ENCODE measurements around the gene LCP2.

The LCP2 gene

GRCh38 chr5:170294556-170294955 is 3.0 kb downstream of the LCP2 start:
- no peak for DNase-seq

GRCh38 chr5:170294057-170294456 is 3.5 kb downstream of the LCP2 start:
- DNase-seq: no peak

- no peak for DNase-seq
These were observed 4.3 kb downstream of the LCP2 start for GRCh38 chr5:170293273-170293672.

- DNase-seq: no peak
These were observed 5.1 kb downstream of the LCP2 start for GRCh38 chr5:170292179-170293104.

- DNase-seq: no peak
These were observed 7.1 kb downstream of the LCP2 start for GRCh38 chr5:170290498-170290897.

GRCh38 chr5:170289764-170290163 is 7.8 kb downstream of the LCP2 start:
- no peak for DNase-seq

- DNase-seq: no peak
These were observed 8.5 kb downstream of the LCP2 start for GRCh38 chr5:170289121-170289520.

- DNase-seq: no peak
These were observed 9.0 kb downstream of the LCP2 start for GRCh38 chr5:170288551-170288950.

GRCh38 chr5:170288151-170288550 is 9.4 kb downstream of the LCP2 start:
- no peak for DNase-seq

- no peak for DNase-seq
These were observed 10.0 kb downstream of the LCP2 start for GRCh38 chr5:170287532-170287931.

- DNase-seq: no peak
These were observed 11.1 kb downstream of the LCP2 start for GRCh38 chr5:170286386-170286925.

- no peak for DNase-seq
These were observed 12.4 kb downstream of the LCP2 start for GRCh38 chr5:170285181-170285580.

GRCh38 chr5:170284231-170284630 is 13.3 kb downstream of the LCP2 start:
- no peak for DNase-seq

- no peak for DNase-seq
These were observed 14.3 kb downstream of the LCP2 start for GRCh38 chr5:170283296-170283695.

GRCh38 chr5:170280011-170280493 is 17.5 kb downstream of the LCP2 start:
- DNase-seq: no peak

- DNase-seq: no peak
These were observed 18.1 kb downstream of the LCP2 start for GRCh38 chr5:170279459-170279817.

- no peak for DNase-seq
These were observed 18.7 kb downstream of the LCP2 start for GRCh38 chr5:170278611-170279458.

- DNase-seq: no peak
These were observed 19.7 kb downstream of the LCP2 start for GRCh38 chr5:170277867-170278281.

GRCh38 chr5:170276140-170276539 is 21.4 kb downstream of the LCP2 start:
- DNase-seq: no peak

- no peak for DNase-seq
These were observed 22.1 kb downstream of the LCP2 start for GRCh38 chr5:170275376-170275994.

GRCh38 chr5:170273968-170274710 is 23.4 kb downstream of the LCP2 start:
- peak; percentile 8 for DNase-seq

Data from fibroblast of skin of right quadriceps (primary cell).